Type B pancreatic cell (in vitro differentiated cells): ENCODE data around the gene G2E3. TPM values are rescaled to one million over a fixed set of nuclear protein-coding genes. Genes with fewer than 3 reads are reported as not detected.

Source experiments
- DNase-seq: peaks from one replicate; pipeline ENCODE4 v3.0.0; 2021; ENCODE audit warnings: mixed read lengths; ENCODE audit not compliant: unreplicated experiment; ENCODE audit errors: extremely low spot score
- H3K27ac Mint-ChIP-seq: 2 replicates; pipeline ENCODE4 v1.8.0; 2021; ENCODE audit warnings: mild to moderate bottlenecking, mixed read lengths
- H3K27me3 Mint-ChIP-seq: 2 replicates; pipeline ENCODE4 v1.8.0; 2021; ENCODE audit warnings: mixed read lengths
- H3K36me3 Mint-ChIP-seq: 2 replicates; pipeline ENCODE4 v1.8.0; 2021; ENCODE audit warnings: mixed read lengths
- H3K4me1 Mint-ChIP-seq: one replicate; pipeline ENCODE4 v1.8.0; 2021; ENCODE audit warnings: mixed read lengths; ENCODE audit not compliant: unreplicated experiment
- H3K4me3 Mint-ChIP-seq: 2 replicates; pipeline ENCODE4 v1.8.0; 2021; ENCODE audit warnings: mild to moderate bottlenecking, mixed read lengths
- H3K9me3 Mint-ChIP-seq: 2 replicates; pipeline ENCODE4 v1.8.0; 2021; ENCODE audit warnings: mixed read lengths
- CTCF ChIP-seq: fragments of 200-600 bp; sonication (generic); conservative IDR thresholded peaks from 2 replicates; pipeline ENCODE4 v1.5.0; 2021; ENCODE audit warnings: antibody characterized with exemption, mild to moderate bottlenecking
- total RNA-seq: library from RNA; stranded (reverse); gene quantifications from 2 replicates; pipeline ENCODE4 v1.2.1, GENCODE V29; 2021; ENCODE audit warnings: low replicate concordance

The G2E3 gene
- total RNA-seq, 1 donor from 2014 or later = 39.5 TPM

DNA sequence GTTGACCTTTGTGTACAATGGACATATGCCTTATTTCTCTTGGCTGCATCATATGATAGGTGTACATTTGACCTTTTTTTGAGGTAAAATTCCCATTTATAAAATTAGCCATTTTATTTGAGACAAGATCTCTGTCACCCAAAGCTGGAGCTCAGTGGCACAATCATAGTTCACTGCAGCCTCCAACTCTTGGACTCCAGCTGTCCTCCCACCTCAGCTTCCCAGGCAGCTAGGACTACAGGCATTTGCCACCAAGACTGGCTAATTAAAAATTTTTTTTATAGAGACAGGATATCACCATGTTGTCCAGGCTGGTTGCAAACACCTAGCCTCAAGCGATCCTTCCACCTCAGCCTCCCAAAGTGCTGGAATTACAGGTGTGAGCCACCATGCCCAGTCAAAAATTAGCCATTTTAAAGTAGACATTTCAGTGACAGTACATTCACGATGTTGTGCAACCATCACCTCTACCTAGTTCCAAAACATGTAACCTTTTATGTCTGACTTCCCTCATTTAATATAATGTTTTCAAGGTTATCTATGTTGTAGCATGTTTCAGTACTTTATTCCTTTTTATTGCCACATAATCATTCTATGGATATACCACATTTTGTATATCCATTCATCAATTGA lies 5.4 kb downstream of the G2E3 start:
- H3K27me3 Mint-ChIP-seq = no peaks in the 10 kb centered on the region
- no peak overlapping the region for H3K27ac Mint-ChIP-seq
- H3K4me3 Mint-ChIP-seq = no peak overlapping the region
- peaks cover 34% of the 10 kb centered on the region for H3K36me3 Mint-ChIP-seq
- TF ChIP-seq CTCF = no peak
- DNase-seq = no peak
- no peaks in the 10 kb centered on the region for H3K9me3 Mint-ChIP-seq
- H3K4me1 Mint-ChIP-seq = peaks cover 16% of the 10 kb centered on the region

GRCh38 chr14:30564868-30565248 lies 5.9 kb downstream of the G2E3 start:
- Mint-ChIP-seq H3K4me1 (peaks cover 21% of the 10 kb centered on the region), H3K4me3 (no peak overlapping the region), H3K27ac (no peak overlapping the region), H3K36me3 (peaks cover 34% of the 10 kb centered on the region), H3K27me3 (no peaks in the 10 kb centered on the region), H3K9me3 (no peaks in the 10 kb centered on the region)
- no peak for TF ChIP-seq CTCF
- no peak for DNase-seq

GRCh38 chr14:30569216-30569902 lies 10.4 kb downstream of the G2E3 start:
- Mint-ChIP-seq H3K4me1 (peaks cover 30% of the 10 kb centered on the region), H3K9me3 (no peaks in the 10 kb centered on the region), H3K27ac (no peak overlapping the region), H3K27me3 (no peaks in the 10 kb centered on the region), H3K4me3 (no peak overlapping the region), H3K36me3 (peaks cover 20% of the 10 kb centered on the region)
- DNase-seq = no peak
- no peak for TF ChIP-seq CTCF

DNA sequence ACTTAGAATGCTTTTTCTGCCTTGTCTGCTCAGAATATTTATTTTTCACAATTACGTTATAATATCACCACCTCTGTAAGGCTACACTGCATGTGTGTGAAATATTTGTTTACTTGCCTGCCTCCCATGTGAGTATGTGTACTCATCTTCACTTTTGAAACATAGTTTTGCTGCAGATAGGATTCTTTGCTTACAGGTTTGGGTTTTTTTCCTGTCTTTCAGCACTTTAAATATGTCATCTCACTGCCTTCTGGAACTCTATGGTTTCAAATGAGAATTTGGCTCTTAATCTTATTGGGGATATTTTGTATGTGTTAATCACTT lies 10.9 kb downstream of the G2E3 start:
- no peak overlapping the region for H3K4me3 Mint-ChIP-seq
- no peaks in the 10 kb centered on the region for H3K9me3 Mint-ChIP-seq
- no peak overlapping the region for H3K27ac Mint-ChIP-seq
- peaks cover 30% of the 10 kb centered on the region for H3K4me1 Mint-ChIP-seq
- peaks cover 19% of the 10 kb centered on the region for H3K36me3 Mint-ChIP-seq
- no peak for TF ChIP-seq CTCF
- no peak for DNase-seq
- no peaks in the 10 kb centered on the region for H3K27me3 Mint-ChIP-seq

GRCh38 chr14:30572237-30572636 lies 13.3 kb downstream of the G2E3 start:
- Mint-ChIP-seq H3K9me3 (no peaks in the 10 kb centered on the region), H3K36me3 (peaks cover 18% of the 10 kb centered on the region), H3K4me3 (no peak overlapping the region), H3K27ac (no peak overlapping the region), H3K4me1 (peaks cover 30% of the 10 kb centered on the region), H3K27me3 (no peaks in the 10 kb centered on the region)
- no peak for DNase-seq
- no peak for TF ChIP-seq CTCF
